SU-DHL-6 (cell line): ENCODE results near the gene MYOF.
A peak's percentile ranks its signal among the peaks of the same experiment; 100 is the strongest.
"Not testable (repeated sequence)": the region's sequence is repeated elsewhere in the genome, so short reads cannot be mapped to it uniquely, and the experiment has no call there.

Experiments used
- H2AFZ ChIP-seq: fragments of 200-600 bp; sonication (generic); 2 replicates; pipeline ENCODE4 v1.6.1; 2014; ENCODE audit warnings: low read depth, mild to moderate bottlenecking, moderate library complexity, mixed read lengths, antibody characterized with exemption, low read length; ENCODE audit not compliant: severe bottlenecking
- H3F3A ChIP-seq: fragments of 200-600 bp; shearing (Covaris generic); 2 replicates; pipeline ENCODE4 v1.6.0; 2016; ENCODE audit warnings: antibody characterized with exemption, mild to moderate bottlenecking; ENCODE audit not compliant: insufficient read depth
- H3K27ac ChIP-seq: fragments of 200-600 bp; sonication (generic); 2 replicates; pipeline ENCODE4 v1.5.1; 2016; ENCODE audit warnings: low read depth, mild to moderate bottlenecking, low read length, moderate library complexity, mixed read lengths
- H3K27me3 ChIP-seq: fragments of 200-600 bp; sonication (generic), shearing (Covaris generic); 2 replicates; pipeline ENCODE4 v1.6.0; 2014; ENCODE audit warnings: mild to moderate bottlenecking, low read length
- H3K36me3 ChIP-seq: fragments of 200-600 bp; sonication (generic); 2 replicates; pipeline ENCODE4 v1.6.1; 2014; ENCODE audit warnings: mild to moderate bottlenecking, low read length, mixed read lengths
- H3K4me2 ChIP-seq: fragments of 300-600, 200-600 bp; shearing (Covaris generic), sonication (generic); 2 replicates; pipeline ENCODE4 v1.6.0; 2014; ENCODE audit warnings: low read length, low read depth, mild to moderate bottlenecking; ENCODE audit not compliant: poor library complexity, severe bottlenecking
- H3K4me3 ChIP-seq: fragments of 200-600 bp; sonication (generic); 2 replicates; pipeline ENCODE4 v1.5.1; 2014; ENCODE audit warnings: antibody characterized with exemption, low read length, mild to moderate bottlenecking, mixed read lengths; ENCODE audit not compliant: insufficient read depth, poor library complexity, severe bottlenecking
- H3K79me2 ChIP-seq: fragments of 200-600 bp; sonication (generic); 2 replicates; pipeline ENCODE4 v1.6.1; 2014; ENCODE audit warnings: mild to moderate bottlenecking, low read length, moderate library complexity; ENCODE audit not compliant: insufficient read depth
- H3K9ac ChIP-seq: fragments of 200-600 bp; sonication (generic); 2 replicates; pipeline ENCODE4 v1.7.0; 2014; ENCODE audit warnings: mild to moderate bottlenecking, low read length
- H3K9me2 ChIP-seq: fragments of 200-600 bp; sonication (generic); replicated peaks from 2 replicates; pipeline ENCODE4 v1.6.1; 2014; ENCODE audit warnings: low read length; ENCODE audit not compliant: insufficient read depth
- H3K9me3 ChIP-seq: fragments of 200-600 bp; sonication (generic); 2 replicates; pipeline ENCODE4 v1.6.1; 2014; ENCODE audit warnings: low read length, mixed read lengths; ENCODE audit not compliant: insufficient read depth
- H4K20me1 ChIP-seq: fragments of 200-600 bp; sonication (generic); 2 replicates; pipeline ENCODE4 v1.6.1; 2014; ENCODE audit warnings: low read depth, mild to moderate bottlenecking, antibody characterized with exemption, low read length, moderate library complexity, mixed read lengths
- EZH2phosphoT487 ChIP-seq: fragments of 200-600 bp; sonication (generic), shearing (Covaris generic); conservative IDR thresholded peaks from 2 replicates; pipeline ENCODE4 v1.6.1; 2018; ENCODE audit warnings: mild to moderate bottlenecking, antibody characterized with exemption, low read length, moderate library complexity, mixed read lengths
- TF ChIP-seq, protein P1 (sequence below): fragments of 200-600 bp; sonication (generic); IDR thresholded peaks from one replicate; pipeline ENCODE4 v1.5.1; 2017; ENCODE audit warnings: antibody characterized with exemption, mild to moderate bottlenecking, low read length, moderate library complexity; ENCODE audit not compliant: insufficient read depth, poor library complexity, severe bottlenecking

The MYOF gene

DNA sequence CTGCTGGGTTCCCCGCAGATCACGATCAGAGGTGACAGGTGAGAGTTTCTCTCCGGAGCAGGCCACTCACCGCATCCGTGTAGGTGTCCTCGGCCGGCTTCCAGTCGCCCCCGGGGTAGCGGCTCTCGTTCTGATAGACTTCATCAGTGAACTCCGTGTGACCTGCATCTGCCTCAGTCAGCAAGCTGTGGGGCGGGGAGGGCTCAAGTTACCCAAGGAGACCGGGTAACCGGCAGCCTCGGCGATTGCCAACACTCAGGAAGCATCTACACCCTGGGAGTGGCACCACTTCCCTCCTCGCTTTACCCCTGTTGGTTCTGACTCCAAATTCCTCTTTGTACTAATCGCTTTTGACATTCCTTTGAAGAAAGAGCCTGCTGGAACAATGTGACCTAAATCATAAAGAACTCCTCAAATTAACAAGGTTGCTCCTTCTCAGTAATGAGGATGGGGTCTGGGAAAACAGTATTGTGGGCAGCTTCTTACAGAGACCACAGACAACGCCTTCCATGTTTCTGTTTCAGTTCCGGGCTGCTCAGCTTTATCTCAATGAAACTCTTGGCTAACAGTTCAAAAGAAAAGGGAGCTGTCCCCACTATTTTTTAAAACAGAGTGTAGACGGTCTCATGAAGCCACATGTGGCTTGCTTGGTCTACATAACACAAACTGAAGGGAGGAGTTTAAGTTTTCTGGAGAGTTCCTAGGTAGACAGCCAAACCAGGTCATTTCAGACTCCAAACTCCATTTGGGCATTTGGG, 118.1 kb downstream of the MYOF start:
- Histone ChIP-seq H4K20me1 (no peaks in the 10 kb centered on the region), H3F3A (no peaks in the 10 kb centered on the region), H3K27me3 (no peaks in the 10 kb centered on the region), H2AFZ (no peak overlapping the region), H3K4me2 (no peak overlapping the region), H3K79me2 (no peaks in the 10 kb centered on the region), H3K36me3 (no peaks in the 10 kb centered on the region), H3K4me3 (no peak overlapping the region), H3K9ac (no peak overlapping the region), H3K9me3 (no peaks in the 10 kb centered on the region), H3K9me2 (no peaks in the 10 kb centered on the region), H3K27ac (no peak overlapping the region)
- TF ChIP-seq, protein P1, sequence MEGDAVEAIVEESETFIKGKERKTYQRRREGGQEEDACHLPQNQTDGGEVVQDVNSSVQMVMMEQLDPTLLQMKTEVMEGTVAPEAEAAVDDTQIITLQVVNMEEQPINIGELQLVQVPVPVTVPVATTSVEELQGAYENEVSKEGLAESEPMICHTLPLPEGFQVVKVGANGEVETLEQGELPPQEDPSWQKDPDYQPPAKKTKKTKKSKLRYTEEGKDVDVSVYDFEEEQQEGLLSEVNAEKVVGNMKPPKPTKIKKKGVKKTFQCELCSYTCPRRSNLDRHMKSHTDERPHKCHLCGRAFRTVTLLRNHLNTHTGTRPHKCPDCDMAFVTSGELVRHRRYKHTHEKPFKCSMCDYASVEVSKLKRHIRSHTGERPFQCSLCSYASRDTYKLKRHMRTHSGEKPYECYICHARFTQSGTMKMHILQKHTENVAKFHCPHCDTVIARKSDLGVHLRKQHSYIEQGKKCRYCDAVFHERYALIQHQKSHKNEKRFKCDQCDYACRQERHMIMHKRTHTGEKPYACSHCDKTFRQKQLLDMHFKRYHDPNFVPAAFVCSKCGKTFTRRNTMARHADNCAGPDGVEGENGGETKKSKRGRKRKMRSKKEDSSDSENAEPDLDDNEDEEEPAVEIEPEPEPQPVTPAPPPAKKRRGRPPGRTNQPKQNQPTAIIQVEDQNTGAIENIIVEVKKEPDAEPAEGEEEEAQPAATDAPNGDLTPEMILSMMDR: no peak
- no peak for TF ChIP-seq EZH2phosphoT487

DNA sequence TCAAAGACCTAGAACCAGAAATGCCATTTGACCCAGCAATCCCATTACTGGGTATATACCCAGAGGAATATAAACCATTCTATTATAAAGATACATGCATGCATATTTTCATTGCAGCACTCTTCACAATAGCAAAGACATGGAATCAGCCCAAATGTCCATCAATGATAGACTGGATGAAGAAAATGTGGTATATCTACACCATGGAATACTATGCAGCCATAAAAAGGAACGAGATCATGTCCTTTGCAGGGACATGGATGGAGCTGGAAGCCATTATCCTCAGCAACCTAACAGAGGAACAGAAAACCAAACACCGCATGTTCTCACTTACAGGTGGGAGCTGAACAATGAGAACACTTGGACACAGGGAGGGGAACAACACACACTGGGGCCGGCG, 123.7 kb downstream of the MYOF start:
- H3K27ac ChIP-seq, H3K9me3 ChIP-seq, H3F3A ChIP-seq, H2AFZ ChIP-seq, H3K27me3 ChIP-seq, H3K9me2 ChIP-seq, H3K36me3 ChIP-seq, H4K20me1 ChIP-seq, H3K4me3 ChIP-seq, H3K9ac ChIP-seq, H3K79me2 ChIP-seq, H3K4me2 ChIP-seq: not testable (repeated sequence)

DNA sequence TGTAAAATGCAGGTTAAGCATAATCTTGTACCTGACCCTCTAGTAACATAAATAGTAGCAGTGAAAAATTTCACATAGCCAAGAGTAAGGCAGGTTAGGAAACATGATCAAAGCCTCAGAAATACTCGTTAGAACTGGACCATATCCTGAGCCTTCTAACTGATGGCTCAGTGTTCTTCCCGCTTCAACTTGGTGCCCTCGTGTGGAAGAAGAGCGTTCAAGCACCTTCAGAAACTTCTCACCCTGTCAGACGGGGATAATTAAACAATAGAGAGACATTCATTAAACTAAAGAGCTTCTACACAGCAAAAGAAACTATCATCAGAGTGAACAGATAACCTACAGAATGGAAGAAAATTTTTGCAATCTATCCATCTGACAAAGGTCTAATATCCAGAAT, 124.5 kb downstream of the MYOF start:
- Histone ChIP-seq H3K27me3 (no peaks in the 10 kb centered on the region), H3K4me3 (no peak overlapping the region), H3K27ac (no peak overlapping the region), H3K36me3 (no peaks in the 10 kb centered on the region), H3K9me3 (no peaks in the 10 kb centered on the region), H3K79me2 (no peaks in the 10 kb centered on the region), H3K9me2 (no peaks in the 10 kb centered on the region), H3K9ac (no peak overlapping the region), H2AFZ (no peak overlapping the region), H3F3A (no peaks in the 10 kb centered on the region), H4K20me1 (no peaks in the 10 kb centered on the region), H3K4me2 (no peak overlapping the region)
- TF ChIP-seq, protein P1: peak; percentile 40
- no peak for TF ChIP-seq EZH2phosphoT487

DNA sequence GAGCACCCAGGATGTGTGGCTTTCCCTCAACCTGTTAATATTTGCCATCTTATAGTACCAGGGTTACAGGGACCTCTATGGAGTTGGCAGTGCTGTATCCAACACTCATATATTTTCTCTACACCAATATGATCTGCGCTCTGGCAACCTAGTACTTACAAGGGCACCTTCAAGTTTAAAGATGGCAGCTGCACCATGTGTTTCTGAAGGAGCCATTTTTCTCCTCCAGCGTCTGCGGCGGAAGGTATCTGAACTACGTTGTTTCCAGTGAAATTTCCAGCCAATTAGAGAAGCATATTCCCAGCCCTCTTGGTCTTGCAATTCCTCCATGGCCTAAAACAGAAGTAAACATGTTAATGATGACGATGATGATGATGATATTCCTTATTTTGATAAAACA, 125.6 kb downstream of the MYOF start:
- TF ChIP-seq EZH2phosphoT487: no peak
- TF ChIP-seq, protein P1: no peak
- H3K9me2 ChIP-seq: no peaks in the 10 kb centered on the region
- H2AFZ ChIP-seq: no peak overlapping the region
- no peaks in the 10 kb centered on the region for H3F3A ChIP-seq
- no peaks in the 10 kb centered on the region for H3K79me2 ChIP-seq
- H4K20me1 ChIP-seq: no peaks in the 10 kb centered on the region
- no peak overlapping the region for H3K9ac ChIP-seq
- no peak overlapping the region for H3K27ac ChIP-seq
- H3K4me2 ChIP-seq: no peak overlapping the region
- H3K27me3 ChIP-seq: no peaks in the 10 kb centered on the region
- no peak overlapping the region for H3K4me3 ChIP-seq
- no peaks in the 10 kb centered on the region for H3K9me3 ChIP-seq
- no peaks in the 10 kb centered on the region for H3K36me3 ChIP-seq
